Measurements from ENCODE around the gene TNRC6C.

Gene TNRC6C

DNA sequence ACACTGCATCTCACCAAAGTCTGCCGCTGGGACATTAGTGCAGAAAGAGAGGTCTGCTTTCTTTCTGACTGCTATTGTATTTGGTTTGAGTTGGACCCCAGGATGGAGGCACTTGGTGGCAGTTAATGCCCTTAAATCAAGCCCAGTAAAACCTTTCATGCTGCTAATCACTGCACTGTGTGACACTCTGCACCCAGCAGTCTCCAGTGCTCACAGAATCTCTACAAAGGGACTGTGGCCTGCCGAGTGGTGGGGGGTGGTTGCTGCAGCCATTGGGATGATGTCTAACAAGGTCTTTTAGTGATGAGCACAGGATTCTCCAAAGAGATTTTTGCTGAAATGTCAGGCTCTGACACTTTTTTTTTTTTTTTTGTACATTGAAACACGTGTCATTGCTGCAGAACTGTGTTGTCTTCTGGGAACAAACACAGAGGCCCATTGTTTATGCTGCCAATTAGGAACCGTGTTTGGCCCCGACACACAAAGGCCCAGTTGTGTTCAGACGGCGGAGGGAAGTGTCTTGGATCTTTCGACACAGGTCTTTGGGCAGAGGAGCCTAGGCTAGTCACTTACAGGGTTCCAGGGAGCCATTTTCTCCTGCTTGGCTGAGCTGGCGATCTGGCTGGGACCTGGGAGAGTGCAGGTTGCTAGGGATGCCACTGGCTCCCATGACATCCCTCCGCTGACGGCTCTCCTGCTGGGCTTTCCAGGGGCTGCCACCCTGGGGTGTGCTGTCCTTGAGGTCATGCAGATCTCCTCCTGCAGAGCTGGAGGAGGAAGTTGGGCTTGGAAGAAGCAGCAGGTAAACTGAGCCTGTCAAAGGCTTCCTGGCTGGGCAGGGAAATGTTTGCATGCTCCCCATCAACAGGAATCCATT, 16.2 kb upstream of the TNRC6C start:
- no peak for TF ChIP-seq ZNF140 (tag by site-specific recombination; IDR thresholded peaks at IDR 0.05)
- TF ChIP-seq GLIS1 (tag by site-specific recombination; IDR thresholded peaks at IDR 0.05), result peak; percentile 51
- no peak for TF ChIP-seq ZNF776 (tag by site-specific recombination; IDR thresholded peaks at IDR 0.05; ENCODE audit: borderline replicate concordance)
- TF ChIP-seq ZNF248 (tag by site-specific recombination; IDR thresholded peaks at IDR 0.05), result no peak
- TF ChIP-seq ZNF530 (tag by site-specific recombination; IDR thresholded peaks at IDR 0.05; ENCODE audit: low read depth), result no peak
- peak; percentile 10; the same call in 1 of the 2 replicates for TF ChIP-seq ZIC2 (tag by site-specific recombination; IDR thresholded peaks at IDR 0.05)
- no peak for TF ChIP-seq MZF1 (tag by site-specific recombination; IDR thresholded peaks at IDR 0.05; ENCODE audit: borderline replicate concordance)
- TF ChIP-seq, protein P1, sequence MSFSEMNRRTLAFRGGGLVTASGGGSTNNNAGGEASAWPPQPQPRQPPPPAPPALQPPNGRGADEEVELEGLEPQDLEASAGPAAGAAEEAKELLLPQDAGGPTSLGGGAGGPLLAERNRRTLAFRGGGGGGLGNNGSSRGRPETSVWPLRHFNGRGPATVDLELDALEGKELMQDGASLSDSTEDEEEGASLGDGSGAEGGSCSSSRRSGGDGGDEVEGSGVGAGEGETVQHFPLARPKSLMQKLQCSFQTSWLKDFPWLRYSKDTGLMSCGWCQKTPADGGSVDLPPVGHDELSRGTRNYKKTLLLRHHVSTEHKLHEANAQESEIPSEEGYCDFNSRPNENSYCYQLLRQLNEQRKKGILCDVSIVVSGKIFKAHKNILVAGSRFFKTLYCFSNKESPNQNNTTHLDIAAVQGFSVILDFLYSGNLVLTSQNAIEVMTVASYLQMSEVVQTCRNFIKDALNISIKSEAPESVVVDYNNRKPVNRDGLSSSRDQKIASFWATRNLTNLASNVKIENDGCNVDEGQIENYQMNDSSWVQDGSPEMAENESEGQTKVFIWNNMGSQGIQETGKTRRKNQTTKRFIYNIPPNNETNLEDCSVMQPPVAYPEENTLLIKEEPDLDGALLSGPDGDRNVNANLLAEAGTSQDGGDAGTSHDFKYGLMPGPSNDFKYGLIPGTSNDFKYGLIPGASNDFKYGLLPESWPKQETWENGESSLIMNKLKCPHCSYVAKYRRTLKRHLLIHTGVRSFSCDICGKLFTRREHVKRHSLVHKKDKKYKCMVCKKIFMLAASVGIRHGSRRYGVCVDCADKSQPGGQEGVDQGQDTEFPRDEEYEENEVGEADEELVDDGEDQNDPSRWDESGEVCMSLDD (tag by site-specific recombination; IDR thresholded peaks at IDR 0.05), result no peak
- TF ChIP-seq, protein P2, sequence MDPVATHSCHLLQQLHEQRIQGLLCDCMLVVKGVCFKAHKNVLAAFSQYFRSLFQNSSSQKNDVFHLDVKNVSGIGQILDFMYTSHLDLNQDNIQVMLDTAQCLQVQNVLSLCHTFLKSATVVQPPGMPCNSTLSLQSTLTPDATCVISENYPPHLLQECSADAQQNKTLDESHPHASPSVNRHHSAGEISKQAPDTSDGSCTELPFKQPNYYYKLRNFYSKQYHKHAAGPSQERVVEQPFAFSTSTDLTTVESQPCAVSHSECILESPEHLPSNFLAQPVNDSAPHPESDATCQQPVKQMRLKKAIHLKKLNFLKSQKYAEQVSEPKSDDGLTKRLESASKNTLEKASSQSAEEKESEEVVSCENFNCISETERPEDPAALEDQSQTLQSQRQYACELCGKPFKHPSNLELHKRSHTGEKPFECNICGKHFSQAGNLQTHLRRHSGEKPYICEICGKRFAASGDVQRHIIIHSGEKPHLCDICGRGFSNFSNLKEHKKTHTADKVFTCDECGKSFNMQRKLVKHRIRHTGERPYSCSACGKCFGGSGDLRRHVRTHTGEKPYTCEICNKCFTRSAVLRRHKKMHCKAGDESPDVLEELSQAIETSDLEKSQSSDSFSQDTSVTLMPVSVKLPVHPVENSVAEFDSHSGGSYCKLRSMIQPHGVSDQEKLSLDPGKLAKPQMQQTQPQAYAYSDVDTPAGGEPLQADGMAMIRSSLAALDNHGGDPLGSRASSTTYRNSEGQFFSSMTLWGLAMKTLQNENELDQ (tag by site-specific recombination; IDR thresholded peaks at IDR 0.05; ENCODE audit: low read depth), result no peak
- TF ChIP-seq, protein P3, sequence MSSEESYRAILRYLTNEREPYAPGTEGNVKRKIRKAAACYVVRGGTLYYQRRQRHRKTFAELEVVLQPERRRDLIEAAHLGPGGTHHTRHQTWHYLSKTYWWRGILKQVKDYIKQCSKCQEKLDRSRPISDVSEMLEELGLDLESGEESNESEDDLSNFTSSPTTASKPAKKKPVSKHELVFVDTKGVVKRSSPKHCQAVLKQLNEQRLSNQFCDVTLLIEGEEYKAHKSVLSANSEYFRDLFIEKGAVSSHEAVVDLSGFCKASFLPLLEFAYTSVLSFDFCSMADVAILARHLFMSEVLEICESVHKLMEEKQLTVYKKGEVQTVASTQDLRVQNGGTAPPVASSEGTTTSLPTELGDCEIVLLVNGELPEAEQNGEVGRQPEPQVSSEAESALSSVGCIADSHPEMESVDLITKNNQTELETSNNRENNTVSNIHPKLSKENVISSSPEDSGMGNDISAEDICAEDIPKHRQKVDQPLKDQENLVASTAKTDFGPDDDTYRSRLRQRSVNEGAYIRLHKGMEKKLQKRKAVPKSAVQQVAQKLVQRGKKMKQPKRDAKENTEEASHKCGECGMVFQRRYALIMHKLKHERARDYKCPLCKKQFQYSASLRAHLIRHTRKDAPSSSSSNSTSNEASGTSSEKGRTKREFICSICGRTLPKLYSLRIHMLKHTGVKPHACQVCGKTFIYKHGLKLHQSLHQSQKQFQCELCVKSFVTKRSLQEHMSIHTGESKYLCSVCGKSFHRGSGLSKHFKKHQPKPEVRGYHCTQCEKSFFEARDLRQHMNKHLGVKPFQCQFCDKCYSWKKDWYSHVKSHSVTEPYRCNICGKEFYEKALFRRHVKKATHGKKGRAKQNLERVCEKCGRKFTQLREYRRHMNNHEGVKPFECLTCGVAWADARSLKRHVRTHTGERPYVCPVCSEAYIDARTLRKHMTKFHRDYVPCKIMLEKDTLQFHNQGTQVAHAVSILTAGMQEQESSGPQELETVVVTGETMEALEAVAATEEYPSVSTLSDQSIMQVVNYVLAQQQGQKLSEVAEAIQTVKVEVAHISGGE (tag by site-specific recombination; conservative IDR thresholded peaks at IDR 0.05; ENCODE audit: low read depth), result no peak
- TF ChIP-seq ZNF548 (tag by site-specific recombination; IDR thresholded peaks at IDR 0.05), result no peak
- no peak for TF ChIP-seq ZNF561 (tag by site-specific recombination; IDR thresholded peaks at IDR 0.05; ENCODE audit: borderline replicate concordance)
- no peak for TF ChIP-seq ZNF501 (tag by site-specific recombination; IDR thresholded peaks at IDR 0.05)
- no peak for TF ChIP-seq ZSCAN16 (tag by site-specific recombination; IDR thresholded peaks at IDR 0.05)
- TF ChIP-seq ZBTB7A (tag by site-specific recombination; IDR thresholded peaks at IDR 0.05; ENCODE audit: low read depth), result no peak
- ChIA-PET POLR2A (interaction anchor here (4.8 kb wide), 1 partner anchor 15 kb away, joined by 37 read pairs; the partner anchor contains the start of gene TNRC6C), CTCF (no interaction called here)
- H3K4me1 ChIP-seq (ENCODE audit: control insufficient read depth, insufficient read depth, low read length), result no peaks in the 10 kb centered on the region
- H3K27ac ChIP-seq (ENCODE audit: extremely low read depth, low read depth, low read length), result no peak overlapping the region
- no peaks in the 10 kb centered on the region for H3K36me3 ChIP-seq (ENCODE audit: control insufficient read depth in 2 of 2, insufficient read depth in 1 of 2, low read length in 2 of 2)
- H3K4me3 ChIP-seq (ENCODE audit: low read depth, low read length), result no peak overlapping the region
- no peaks in the 10 kb centered on the region for H3K9me3 ChIP-seq (ENCODE audit: control insufficient read depth, insufficient read depth, low read depth, low read length)

DNA sequence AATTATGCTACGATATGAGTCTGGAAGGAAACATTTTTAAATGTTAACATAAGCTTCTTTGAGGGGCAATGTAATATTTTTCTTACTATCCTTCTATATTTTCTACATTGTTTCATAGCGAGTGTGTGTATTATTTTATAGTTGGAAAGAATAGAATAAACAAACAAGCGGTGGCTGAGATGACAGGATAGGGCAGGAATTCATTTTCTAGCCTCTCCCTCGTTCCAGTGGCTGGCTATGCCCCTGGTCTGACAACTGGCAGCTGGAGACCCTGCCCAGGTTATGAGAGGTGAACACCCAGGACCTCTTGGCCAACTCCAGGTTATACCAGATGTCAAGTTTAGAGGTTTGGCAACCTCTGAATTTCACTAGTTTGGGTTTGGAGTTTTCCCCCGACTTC, 14.5 kb upstream of the TNRC6C start:
- ChIA-PET POLR2A (interaction anchor here (4.8 kb wide), 1 partner anchor 14 kb away, joined by 37 read pairs; the partner anchor contains the start of gene TNRC6C), CTCF (interaction anchor here (0.6 to 0.9 kb wide), 3 partner anchors 51 to 678 kb away, joined by 3 to 4 read pairs (median 4); no protein-coding TSS in a partner anchor)
- Histone ChIP-seq H3K9me3 (ENCODE audit: control insufficient read depth, insufficient read depth, low read depth, low read length) (no peaks in the 10 kb centered on the region), H3K27ac (ENCODE audit: extremely low read depth, low read depth, low read length) (no peak overlapping the region), H3K36me3 (ENCODE audit: control insufficient read depth in 2 of 2, insufficient read depth in 1 of 2, low read length in 2 of 2) (no peaks in the 10 kb centered on the region), H3K4me3 (ENCODE audit: low read depth, low read length) (no peak overlapping the region), H3K4me1 (ENCODE audit: control insufficient read depth, insufficient read depth, low read length) (no peaks in the 10 kb centered on the region)
- TF ChIP-seq, protein P4, sequence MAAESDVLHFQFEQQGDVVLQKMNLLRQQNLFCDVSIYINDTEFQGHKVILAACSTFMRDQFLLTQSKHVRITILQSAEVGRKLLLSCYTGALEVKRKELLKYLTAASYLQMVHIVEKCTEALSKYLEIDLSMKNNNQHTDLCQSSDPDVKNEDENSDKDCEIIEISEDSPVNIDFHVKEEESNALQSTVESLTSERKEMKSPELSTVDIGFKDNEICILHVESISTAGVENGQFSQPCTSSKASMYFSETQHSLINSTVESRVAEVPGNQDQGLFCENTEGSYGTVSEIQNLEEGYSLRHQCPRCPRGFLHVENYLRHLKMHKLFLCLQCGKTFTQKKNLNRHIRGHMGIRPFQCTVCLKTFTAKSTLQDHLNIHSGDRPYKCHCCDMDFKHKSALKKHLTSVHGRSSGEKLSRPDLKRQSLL (tag by site-specific recombination; IDR thresholded peaks at IDR 0.05), result no peak
- TF ChIP-seq, protein P5, sequence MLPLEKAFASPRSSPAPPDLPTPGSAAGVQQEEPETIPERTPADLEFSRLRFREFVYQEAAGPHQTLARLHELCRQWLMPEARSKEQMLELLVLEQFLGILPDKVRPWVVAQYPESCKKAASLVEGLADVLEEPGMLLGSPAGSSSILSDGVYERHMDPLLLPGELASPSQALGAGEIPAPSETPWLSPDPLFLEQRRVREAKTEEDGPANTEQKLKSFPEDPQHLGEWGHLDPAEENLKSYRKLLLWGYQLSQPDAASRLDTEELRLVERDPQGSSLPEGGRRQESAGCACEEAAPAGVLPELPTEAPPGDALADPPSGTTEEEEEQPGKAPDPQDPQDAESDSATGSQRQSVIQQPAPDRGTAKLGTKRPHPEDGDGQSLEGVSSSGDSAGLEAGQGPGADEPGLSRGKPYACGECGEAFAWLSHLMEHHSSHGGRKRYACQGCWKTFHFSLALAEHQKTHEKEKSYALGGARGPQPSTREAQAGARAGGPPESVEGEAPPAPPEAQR (tag by site-specific recombination; IDR thresholded peaks at IDR 0.05), result no peak
- TF ChIP-seq, protein P6, sequence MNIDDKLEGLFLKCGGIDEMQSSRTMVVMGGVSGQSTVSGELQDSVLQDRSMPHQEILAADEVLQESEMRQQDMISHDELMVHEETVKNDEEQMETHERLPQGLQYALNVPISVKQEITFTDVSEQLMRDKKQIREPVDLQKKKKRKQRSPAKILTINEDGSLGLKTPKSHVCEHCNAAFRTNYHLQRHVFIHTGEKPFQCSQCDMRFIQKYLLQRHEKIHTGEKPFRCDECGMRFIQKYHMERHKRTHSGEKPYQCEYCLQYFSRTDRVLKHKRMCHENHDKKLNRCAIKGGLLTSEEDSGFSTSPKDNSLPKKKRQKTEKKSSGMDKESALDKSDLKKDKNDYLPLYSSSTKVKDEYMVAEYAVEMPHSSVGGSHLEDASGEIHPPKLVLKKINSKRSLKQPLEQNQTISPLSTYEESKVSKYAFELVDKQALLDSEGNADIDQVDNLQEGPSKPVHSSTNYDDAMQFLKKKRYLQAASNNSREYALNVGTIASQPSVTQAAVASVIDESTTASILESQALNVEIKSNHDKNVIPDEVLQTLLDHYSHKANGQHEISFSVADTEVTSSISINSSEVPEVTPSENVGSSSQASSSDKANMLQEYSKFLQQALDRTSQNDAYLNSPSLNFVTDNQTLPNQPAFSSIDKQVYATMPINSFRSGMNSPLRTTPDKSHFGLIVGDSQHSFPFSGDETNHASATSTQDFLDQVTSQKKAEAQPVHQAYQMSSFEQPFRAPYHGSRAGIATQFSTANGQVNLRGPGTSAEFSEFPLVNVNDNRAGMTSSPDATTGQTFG (tag by site-specific recombination; IDR thresholded peaks at IDR 0.05; ENCODE audit: borderline replicate concordance), result no peak

Measured in HEK293 (cell line).